Prostate gland (tissue), 2 donors: Measurements from ENCODE around the gene NDOR1. TPM values are rescaled to one million over a fixed set of nuclear protein-coding genes. Genes with fewer than 3 reads are reported as not detected.

Experiments
- DNase-seq: peaks from one replicate; pipeline ENCODE4 v3.0.0-alpha.2; 2019; ENCODE audit warnings: low spot score
- H3K27ac ChIP-seq, 2 donors: fragments of 200-600 bp; sonication (generic); 2 replicates each; pipeline ENCODE4 v1.5.1; 2017 to 2019
- H3K27me3 ChIP-seq: fragments of 200-600 bp; sonication (generic); replicated peaks from 2 replicates; pipeline ENCODE4 v1.5.1; 2019; ENCODE audit not compliant: insufficient read depth
- H3K36me3 ChIP-seq, 2 donors: fragments of 200-600 bp; sonication (generic); 1 replicate in 1 of 2; 2 replicates in 1 of 2; pipeline versions ENCODE4 v1.5.1 to v1.8.1; 2017 to 2019
- H3K4me1 ChIP-seq: fragments of 200-600 bp; sonication (generic); replicated peaks from 2 replicates; pipeline ENCODE4 v1.5.1; 2019
- H3K4me3 ChIP-seq, 2 donors: fragments of 200-600 bp; sonication (generic); 2 replicates each; pipeline ENCODE4 v1.5.1; 2017 to 2019
- H3K9me3 ChIP-seq: fragments of 200-600 bp; sonication (generic); 2 replicates; pipeline ENCODE4 v1.5.1; 2017
- POLR2A ChIP-seq: fragments of 450-650 bp; IDR thresholded peaks from one replicate; pipeline ENCODE4 v1.6.1; 2016; ENCODE audit warnings: antibody characterized with exemption, mild to moderate bottlenecking
- POLR2AphosphoS5 ChIP-seq: sonication (generic); formaldehyde crosslinking; IDR thresholded peaks from one replicate; pipeline ENCODE4 v1.6.1; 2017; ENCODE audit warnings: antibody characterized with exemption
- WGBS: methylation state at CpG from one replicate; pipeline ENCODE4 v1.1.5; 2018; 5-methylcytosine and 5-hydroxymethylcytosine counted together
- intact Hi-C: fragments of 100-400 bp; cut with DNase I; formaldehyde crosslinking; loops from one replicate; pipeline ENCODE4 v1.14.2; 2022
- total RNA-seq, 2 donors: library from RNA; depleted of rRNA; stranded (reverse); fragments of >200 nt; gene quantifications; one replicate each; pipeline ENCODE4 v1.1.0, GENCODE V29; 2016
- TF ChIP-seq, protein P1 (sequence below), 4 experiments: fragments of 200-600 bp in 2 of 4; fragments of 450-650 bp in 2 of 4; sonication (generic) in 2 of 4; IDR thresholded peaks; 1 replicate in 3 of 4; 2 replicates in 1 of 4; pipeline ENCODE4 v1.5.1; 2016 to 2019; ENCODE audit warnings: antibody characterized with exemption in 4 of 4, mild to moderate bottlenecking in 2 of 4, moderate library complexity in 2 of 4

The NDOR1 gene
- total RNA-seq, 2 donors from 2014 or later: 18.5 to 31.9 TPM

DNA sequence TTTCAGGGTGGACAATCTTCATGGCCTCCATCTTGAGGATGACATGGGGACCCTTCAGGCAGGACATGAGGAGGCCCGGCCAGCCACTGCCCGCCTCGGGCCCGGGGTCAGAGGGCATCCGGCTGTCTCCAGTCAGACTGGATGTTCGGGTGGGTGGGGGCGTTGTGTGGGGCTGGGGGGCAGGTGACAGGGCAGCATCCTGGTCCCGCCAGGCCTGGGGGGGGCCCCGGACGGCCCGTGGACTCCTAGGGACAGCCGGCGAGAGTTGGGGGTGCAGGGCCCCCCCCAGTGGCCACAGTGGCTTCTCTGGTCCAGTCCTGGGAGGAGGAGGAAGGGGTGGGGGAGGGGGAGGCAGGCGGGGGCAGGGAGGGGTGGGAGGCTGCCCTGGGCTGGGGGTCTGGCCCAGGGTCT is 15.6 kb downstream of the NDOR1 start:
- intact Hi-C loops: no loop called here
- no peaks in the 10 kb centered on the region for H3K36me3 ChIP-seq
- H3K9me3 ChIP-seq: no peaks in the 10 kb centered on the region
- TF ChIP-seq, protein P1, sequence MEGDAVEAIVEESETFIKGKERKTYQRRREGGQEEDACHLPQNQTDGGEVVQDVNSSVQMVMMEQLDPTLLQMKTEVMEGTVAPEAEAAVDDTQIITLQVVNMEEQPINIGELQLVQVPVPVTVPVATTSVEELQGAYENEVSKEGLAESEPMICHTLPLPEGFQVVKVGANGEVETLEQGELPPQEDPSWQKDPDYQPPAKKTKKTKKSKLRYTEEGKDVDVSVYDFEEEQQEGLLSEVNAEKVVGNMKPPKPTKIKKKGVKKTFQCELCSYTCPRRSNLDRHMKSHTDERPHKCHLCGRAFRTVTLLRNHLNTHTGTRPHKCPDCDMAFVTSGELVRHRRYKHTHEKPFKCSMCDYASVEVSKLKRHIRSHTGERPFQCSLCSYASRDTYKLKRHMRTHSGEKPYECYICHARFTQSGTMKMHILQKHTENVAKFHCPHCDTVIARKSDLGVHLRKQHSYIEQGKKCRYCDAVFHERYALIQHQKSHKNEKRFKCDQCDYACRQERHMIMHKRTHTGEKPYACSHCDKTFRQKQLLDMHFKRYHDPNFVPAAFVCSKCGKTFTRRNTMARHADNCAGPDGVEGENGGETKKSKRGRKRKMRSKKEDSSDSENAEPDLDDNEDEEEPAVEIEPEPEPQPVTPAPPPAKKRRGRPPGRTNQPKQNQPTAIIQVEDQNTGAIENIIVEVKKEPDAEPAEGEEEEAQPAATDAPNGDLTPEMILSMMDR (IDR thresholded peaks at IDR 0.05): no peak
- TF ChIP-seq POLR2AphosphoS5 (no peak), POLR2A (no peak)
- WGBS: 78% methylated on average over 14 of the region's 14 CpGs
- no peak overlapping the region for H3K4me3 ChIP-seq
- H3K27ac ChIP-seq: peak overlapping the region in 1 of 2 donors; percentile 50
- H3K27me3 ChIP-seq: no peaks in the 10 kb centered on the region
- peaks cover 5% of the 10 kb centered on the region for H3K4me1 ChIP-seq
- no peak for DNase-seq

DNA sequence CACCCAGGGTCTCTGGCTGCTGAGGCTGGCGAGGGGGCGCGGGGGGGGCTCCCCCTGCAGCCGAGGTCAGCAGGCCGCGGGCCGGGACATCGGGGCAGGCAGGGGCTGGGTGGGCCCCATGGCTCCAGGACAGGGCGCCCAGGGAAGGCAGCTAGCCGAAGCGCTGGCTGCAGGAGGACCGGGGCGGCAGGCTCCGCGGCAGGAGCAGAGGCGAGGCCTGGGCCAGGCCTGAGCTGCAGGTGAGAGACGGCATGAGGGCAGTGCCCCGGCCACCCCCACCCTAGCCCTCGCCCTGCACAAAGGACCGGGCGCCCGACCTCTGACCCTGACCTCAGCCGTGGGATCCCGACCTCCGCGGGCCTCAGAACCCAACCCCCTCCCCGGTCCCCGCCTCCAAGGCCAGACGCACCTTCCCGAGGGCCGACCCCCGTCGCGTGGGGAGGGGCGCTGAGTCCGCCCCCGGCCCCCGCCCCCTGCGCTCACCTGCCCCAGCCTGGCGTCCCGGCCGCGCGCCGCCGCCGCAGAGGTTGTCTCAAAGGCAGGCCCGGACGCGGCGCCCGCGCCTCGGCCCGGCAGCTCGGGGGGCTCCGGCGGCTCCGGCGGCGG is 16.1 kb downstream of the NDOR1 start:
- intact Hi-C loops: no loop called here
- WGBS: 11% methylated on average over 14 of the region's 61 CpGs

DNA sequence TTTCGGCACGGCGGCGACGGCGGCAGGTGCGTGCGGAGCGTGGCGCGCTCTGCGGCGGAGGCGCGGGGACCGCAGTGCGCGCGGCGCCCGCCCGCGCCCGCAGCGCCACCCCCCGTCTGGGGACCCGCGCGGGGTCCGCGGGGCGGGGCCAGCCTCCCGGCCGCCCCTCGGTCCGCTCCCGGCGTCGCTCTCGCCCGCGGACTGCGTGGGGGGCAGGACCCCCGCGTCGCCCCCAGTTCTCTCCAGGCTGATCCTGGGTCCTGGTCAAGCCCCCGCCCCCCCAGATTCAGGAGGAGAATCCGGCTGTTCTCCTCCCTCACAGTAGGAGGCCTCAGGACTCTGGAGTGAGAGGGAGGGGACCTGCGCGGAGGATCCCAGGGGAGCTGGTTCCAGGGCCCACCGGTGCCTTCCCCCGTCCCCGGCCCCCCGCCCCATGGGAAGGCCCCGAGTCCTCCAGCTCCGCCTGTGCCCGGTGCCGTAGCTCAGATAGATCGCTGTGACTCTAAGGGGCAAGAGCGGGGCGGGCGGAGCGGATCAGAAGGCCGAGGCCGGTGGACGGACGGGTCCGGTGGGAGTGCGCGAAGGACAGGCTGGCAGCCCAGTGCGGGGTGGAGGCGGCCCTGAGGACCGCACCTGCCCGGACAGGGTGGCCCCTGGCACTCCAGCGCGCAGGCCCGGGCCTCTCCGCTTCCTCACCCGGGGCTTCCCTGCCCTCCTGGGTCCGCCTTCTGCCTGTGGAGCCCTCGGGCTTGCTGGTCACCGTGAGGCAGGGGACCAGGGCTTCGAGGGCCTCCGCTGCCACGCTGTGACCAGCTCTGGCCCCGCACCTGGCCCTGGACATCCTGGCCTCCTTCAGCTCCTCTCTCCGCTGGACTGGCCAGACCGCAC is 16.9 kb downstream of the NDOR1 start, which contains the start of gene RNF208:
Gene RNF208 (minus strand): TSS at position 51 of the 888 bp plus-strand sequence. CDS start 1,028 bp downstream, outside the sequence.
- intact Hi-C loops: no loop called here
- Histone ChIP-seq H3K4me1 (peaks cover 5% of the 10 kb centered on the region), H3K27me3 (no peaks in the 10 kb centered on the region), H3K36me3 (no peaks in the 10 kb centered on the region), H3K9me3 (no peaks in the 10 kb centered on the region), H3K27ac (peak within 1 kb of the TSS; percentile 76 to 78), H3K4me3 (peak within 1 kb of the TSS; percentile 45 to 54)
- no peak for DNase-seq
- TF ChIP-seq POLR2AphosphoS5 (no peak), POLR2A (no peak)
- TF ChIP-seq, protein P1 (IDR thresholded peaks at IDR 0.05): no peak
- 2% methylated on average over 10 of the region's 88 CpGs for WGBS

More for the DNA sequence above, 16.1 kb downstream of the NDOR1 start:
- H3K27ac ChIP-seq: peak overlapping the region in 1 of 2 donors; percentile 50
- H3K36me3 ChIP-seq: no peaks in the 10 kb centered on the region
- DNase-seq: no peak
- TF ChIP-seq, protein P1 (IDR thresholded peaks at IDR 0.05): no peak
- no peak for TF ChIP-seq POLR2AphosphoS5
- TF ChIP-seq POLR2A: no peak
- H3K9me3 ChIP-seq: no peaks in the 10 kb centered on the region
- H3K4me1 ChIP-seq: peaks cover 5% of the 10 kb centered on the region
- H3K4me3 ChIP-seq: peak overlapping the region; percentile 37 to 45
- H3K27me3 ChIP-seq: no peaks in the 10 kb centered on the region

DNA sequence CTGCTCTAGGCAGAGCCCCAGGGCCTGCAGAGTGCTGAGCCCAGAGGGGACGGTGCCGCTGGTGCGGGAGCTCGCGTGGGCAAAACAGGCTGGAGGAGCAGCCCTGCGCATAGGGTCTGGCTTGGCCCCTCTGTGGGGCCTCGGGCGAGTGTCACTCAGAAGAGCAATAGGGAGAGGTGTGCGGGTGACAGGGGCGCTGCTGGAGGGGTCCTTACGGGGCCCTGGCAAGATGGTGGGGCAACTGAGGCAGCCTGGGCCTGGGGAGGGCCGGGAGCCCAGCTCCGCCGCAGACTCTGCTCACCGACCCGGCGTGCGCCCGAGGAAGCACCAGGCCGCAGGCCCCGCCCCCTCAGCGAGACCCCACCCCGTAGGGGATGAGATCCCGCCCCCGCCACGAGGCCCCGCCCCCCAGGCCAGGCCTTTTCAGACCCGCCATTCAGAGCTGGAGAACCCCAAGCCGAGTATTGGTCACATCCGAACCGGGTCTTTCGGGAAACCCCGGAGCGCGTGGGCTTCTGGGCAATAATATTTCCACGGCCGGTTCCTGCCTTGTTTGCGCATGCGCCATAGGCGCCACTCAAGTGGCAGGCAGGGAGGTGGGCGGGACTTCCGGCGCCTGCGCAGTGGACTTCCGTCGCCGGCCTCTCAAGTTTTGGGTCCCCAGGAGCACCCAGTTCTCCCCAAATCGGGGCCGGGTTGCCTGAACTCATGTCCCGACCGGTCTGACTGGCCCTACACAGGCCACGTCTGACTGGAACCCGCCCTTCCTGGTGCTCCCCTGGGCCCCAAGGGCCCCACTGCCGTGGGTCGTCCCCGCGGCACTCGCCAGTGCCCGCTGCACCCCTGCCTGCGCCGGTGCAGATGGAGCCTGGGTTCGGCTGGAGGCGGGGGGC is 17.8 kb downstream of the NDOR1 start:
- peaks cover 4% of the 10 kb centered on the region for H3K4me1 ChIP-seq
- intact Hi-C loops: no loop called here

More for the DNA sequence above, 17.8 kb downstream of the NDOR1 start:
- DNase-seq: peak; percentile 96
- TF ChIP-seq POLR2AphosphoS5: peak; percentile 98
- TF ChIP-seq, protein P1 (IDR thresholded peaks at IDR 0.05): peak in 1 of 4 experiments; percentile 11
- TF ChIP-seq POLR2A: peak; percentile 34
- Histone ChIP-seq H3K36me3 (no peaks in the 10 kb centered on the region), H3K4me3 (peak overlapping the region; percentile 45 to 54), H3K27ac (peak overlapping the region; percentile 76 to 78), H3K9me3 (no peaks in the 10 kb centered on the region), H3K27me3 (no peaks in the 10 kb centered on the region)
- WGBS: 2% methylated on average over 29 of the region's 63 CpGs
